Mesendoderm (in vitro differentiated cells): ENCODE data around the gene INTS7.
"Not testable (repeated sequence)": the region's sequence is repeated elsewhere in the genome, so short reads cannot be mapped to it uniquely, and the experiment has no call there.

Experiments used
- DNase-seq: peaks from one replicate; pipeline ENCODE4 v3.0.0; 2013
- H2AK5ac ChIP-seq: 2 replicates; pipeline ENCODE4 v1.6.1; 2013; ENCODE audit warnings: low read length, inconsistent platforms
- H2BK120ac ChIP-seq: 2 replicates; pipeline ENCODE4 v1.6.1; 2013; ENCODE audit warnings: low read depth, mild to moderate bottlenecking, low read length, moderate library complexity, mixed read lengths
- H2BK15ac ChIP-seq: replicated peaks from 2 replicates; pipeline ENCODE4 v1.6.1; 2013; ENCODE audit warnings: low read depth, mild to moderate bottlenecking, moderate library complexity
- H2BK5ac ChIP-seq: 2 replicates; pipeline ENCODE4 v1.6.1; 2013; ENCODE audit warnings: low read length, inconsistent platforms
- H3K18ac ChIP-seq: 2 replicates; pipeline ENCODE4 v1.6.1; 2013; ENCODE audit warnings: mild to moderate bottlenecking, low read length, mixed read lengths
- H3K23ac ChIP-seq: one replicate; pipeline ENCODE4 v1.6.1; 2013; ENCODE audit warnings: low read length
- H3K27ac ChIP-seq: 2 replicates; pipeline ENCODE4 v1.5.1; 2013; ENCODE audit warnings: low read depth, mild to moderate bottlenecking, inconsistent platforms, low read length, moderate library complexity
- H3K27me3 ChIP-seq: 2 replicates; pipeline ENCODE4 v1.6.1; 2013; ENCODE audit warnings: low read length, control low read depth, mild to moderate bottlenecking, inconsistent platforms; ENCODE audit not compliant: insufficient read depth, poor library complexity
- H3K36me3 ChIP-seq: 2 replicates; pipeline ENCODE4 v1.6.1; 2013; ENCODE audit warnings: low read length, inconsistent platforms; ENCODE audit not compliant: control insufficient read depth, insufficient read depth
- H3K4ac ChIP-seq: one replicate; pipeline ENCODE4 v1.6.1; 2013; ENCODE audit warnings: low read depth, mild to moderate bottlenecking, low read length, moderate library complexity
- H3K4me1 ChIP-seq: 2 replicates; pipeline ENCODE4 v1.6.1; 2013; ENCODE audit warnings: low read depth, low read length, inconsistent platforms; ENCODE audit not compliant: control insufficient read depth
- H3K4me2 ChIP-seq: 2 replicates; pipeline ENCODE4 v1.6.1; 2013; ENCODE audit warnings: low read length
- H3K4me3 ChIP-seq: 2 replicates; pipeline ENCODE4 v1.5.1; 2013; ENCODE audit warnings: mild to moderate bottlenecking, low read length
- H3K56ac ChIP-seq: one replicate; pipeline ENCODE4 v1.6.1; 2013; ENCODE audit warnings: low read length
- H3K79me1 ChIP-seq: 2 replicates; pipeline ENCODE4 v1.6.1; 2013; ENCODE audit warnings: low read length, inconsistent platforms
- H3K79me2 ChIP-seq: 2 replicates; pipeline ENCODE4 v1.6.1; 2013; ENCODE audit warnings: mild to moderate bottlenecking, low read length; ENCODE audit not compliant: control insufficient read depth, insufficient read depth
- H3K9ac ChIP-seq: 2 replicates; pipeline ENCODE4 v1.6.1; 2013; ENCODE audit warnings: low read length, inconsistent platforms
- H4K5ac ChIP-seq: one replicate; pipeline ENCODE4 v1.6.1; 2013; ENCODE audit warnings: low read length
- H4K8ac ChIP-seq: one replicate; pipeline ENCODE4 v1.6.1; 2013; ENCODE audit warnings: low read depth, mild to moderate bottlenecking, control low read depth, low read length, moderate library complexity
- WGBS: extraction: QIAGEN DNeasy Blood & Tissue Kit; methylation state at CpG from one replicate; pipeline ENCODE4 v1.1.7; 2013; ENCODE audit warnings: low lambda C conversion rate, missing lambda C conversion rate; ENCODE audit not compliant: insufficient coverage; ENCODE audit errors: extremely low coverage; 5-methylcytosine and 5-hydroxymethylcytosine counted together

INTS7 gene

DNA sequence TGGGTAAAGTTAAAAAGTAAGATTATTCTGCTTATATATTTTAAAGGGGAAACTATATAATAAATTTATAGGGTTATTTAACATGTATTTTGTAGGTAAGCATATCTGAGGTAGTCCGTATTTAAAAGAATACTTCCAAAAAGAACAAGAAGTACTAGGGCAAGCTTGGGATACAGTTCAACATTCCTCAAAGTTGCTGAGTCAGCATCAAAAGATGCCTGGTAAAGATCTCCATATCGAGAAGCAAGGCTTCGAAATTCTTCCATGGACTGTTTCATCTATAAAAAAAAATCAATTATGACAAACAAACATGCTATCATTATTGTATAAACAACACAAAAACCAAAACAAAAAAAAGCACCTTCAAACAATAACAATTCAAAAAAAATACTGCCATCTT, 67.7 kb downstream of the INTS7 start:
- Histone ChIP-seq H2BK120ac (no peak overlapping the region), H3K4ac (no peak overlapping the region), H3K79me2 (no peaks in the 10 kb centered on the region), H3K9ac (no peak overlapping the region), H3K79me1 (no peaks in the 10 kb centered on the region), H3K4me2 (no peak overlapping the region), H4K5ac (no peak overlapping the region), H3K18ac (no peak overlapping the region), H3K27ac (no peak overlapping the region), H3K4me3 (no peak overlapping the region), H2AK5ac (no peak overlapping the region), H3K23ac (no peak overlapping the region), H3K4me1 (no peaks in the 10 kb centered on the region), H2BK15ac (no peak overlapping the region), H4K8ac (no peak overlapping the region), H2BK5ac (no peak overlapping the region), H3K36me3 (no peaks in the 10 kb centered on the region), H3K27me3 (no peaks in the 10 kb centered on the region), H3K56ac (no peak overlapping the region)
- DNase-seq = no peak
- WGBS = 100% methylated on average over 1 of the region's 3 CpGs

- H3K4me3 ChIP-seq = no peak overlapping the region
- H2AK5ac ChIP-seq = no peak overlapping the region
- H3K23ac ChIP-seq = no peak overlapping the region
- no peak overlapping the region for H2BK120ac ChIP-seq
- H3K18ac ChIP-seq = no peak overlapping the region
- H3K36me3 ChIP-seq = no peaks in the 10 kb centered on the region
- H3K79me2 ChIP-seq = no peaks in the 10 kb centered on the region
- DNase-seq = no peak
- H3K9ac ChIP-seq = no peak overlapping the region
- H3K4ac ChIP-seq = no peak overlapping the region
- WGBS = no CpG with 5 or more reads among the region's 8 CpGs
- H3K27me3 ChIP-seq = no peaks in the 10 kb centered on the region
- no peak overlapping the region for H3K27ac ChIP-seq
- H2BK5ac ChIP-seq = no peak overlapping the region
- no peak overlapping the region for H3K4me2 ChIP-seq
- H3K4me1 ChIP-seq = no peaks in the 10 kb centered on the region
- no peak overlapping the region for H4K5ac ChIP-seq
- no peaks in the 10 kb centered on the region for H3K79me1 ChIP-seq
- no peak overlapping the region for H3K56ac ChIP-seq
- no peak overlapping the region for H4K8ac ChIP-seq
- no peak overlapping the region for H2BK15ac ChIP-seq
Measured at GRCh38 chr1:211965108-211965805, 70.1 kb downstream of the INTS7 start.

DNA sequence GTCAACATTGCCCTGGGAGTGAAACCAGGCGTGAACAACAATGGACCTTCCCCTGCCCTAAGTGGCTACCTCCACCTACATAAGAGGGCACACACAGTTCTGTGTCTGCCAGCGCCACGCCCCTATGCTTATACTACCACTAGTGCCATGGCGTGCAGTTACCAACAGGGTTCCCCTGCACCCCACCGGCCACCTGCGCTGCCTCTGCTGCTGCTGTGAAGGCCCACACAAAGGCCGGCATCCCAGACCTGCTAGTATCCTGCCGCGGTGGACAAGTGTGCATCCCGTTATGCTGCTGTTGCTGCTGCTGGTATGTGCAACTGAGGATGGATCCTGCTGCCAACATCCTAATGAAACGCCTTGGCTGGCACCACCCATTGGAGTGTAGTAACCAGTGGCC, 75.7 kb downstream of the INTS7 start:
- H4K5ac ChIP-seq = no peak overlapping the region
- no peak overlapping the region for H3K4me2 ChIP-seq
- no peak overlapping the region for H2BK15ac ChIP-seq
- no peaks in the 10 kb centered on the region for H3K79me1 ChIP-seq
- H3K4ac ChIP-seq = no peak overlapping the region
- DNase-seq = no peak
- no peaks in the 10 kb centered on the region for H3K79me2 ChIP-seq
- H3K36me3 ChIP-seq = no peaks in the 10 kb centered on the region
- WGBS = no CpG with 5 or more reads among the region's 11 CpGs
- H3K4me1 ChIP-seq = no peaks in the 10 kb centered on the region
- H4K8ac ChIP-seq = no peak overlapping the region
- no peaks in the 10 kb centered on the region for H3K27me3 ChIP-seq
- no peak overlapping the region for H2BK5ac ChIP-seq
- no peak overlapping the region for H2BK120ac ChIP-seq
- H3K56ac ChIP-seq = no peak overlapping the region
- H3K4me3 ChIP-seq = no peak overlapping the region
- H2AK5ac ChIP-seq = no peak overlapping the region
- no peak overlapping the region for H3K18ac ChIP-seq
- no peak overlapping the region for H3K27ac ChIP-seq
- no peak overlapping the region for H3K23ac ChIP-seq
- H3K9ac ChIP-seq = no peak overlapping the region

GRCh38 chr1:211959221-211959620, 76.1 kb downstream of the INTS7 start:
- Histone ChIP-seq H3K27me3 (no peaks in the 10 kb centered on the region), H4K8ac (no peak overlapping the region), H3K9ac (no peak overlapping the region), H2BK120ac (no peak overlapping the region), H3K4me1 (no peaks in the 10 kb centered on the region), H3K4me3 (no peak overlapping the region), H2AK5ac (no peak overlapping the region), H3K4me2 (no peak overlapping the region), H3K79me1 (no peaks in the 10 kb centered on the region), H3K18ac (no peak overlapping the region), H3K23ac (no peak overlapping the region), H3K79me2 (no peaks in the 10 kb centered on the region), H3K56ac (no peak overlapping the region), H3K4ac (no peak overlapping the region), H2BK15ac (no peak overlapping the region), H2BK5ac (no peak overlapping the region), H3K36me3 (no peaks in the 10 kb centered on the region), H4K5ac (no peak overlapping the region), H3K27ac (no peak overlapping the region)
- no CpG with 5 or more reads among the region's 8 CpGs for WGBS
- DNase-seq = no peak

- not testable (repeated sequence) for DNase-seq, H4K8ac ChIP-seq, H3K4me2 ChIP-seq, H2AK5ac ChIP-seq, H3K79me2 ChIP-seq, H3K9ac ChIP-seq, H2BK5ac ChIP-seq, H3K27me3 ChIP-seq, H3K56ac ChIP-seq, H3K23ac ChIP-seq, H3K4ac ChIP-seq, H4K5ac ChIP-seq, H3K27ac ChIP-seq, H3K4me1 ChIP-seq, H2BK15ac ChIP-seq, H2BK120ac ChIP-seq, H3K18ac ChIP-seq, H3K79me1 ChIP-seq, H3K36me3 ChIP-seq, H3K4me3 ChIP-seq
- WGBS = no CpG with 5 or more reads among the region's 2 CpGs
Measured at GRCh38 chr1:211954028-211954427, 81.3 kb downstream of the INTS7 start.

- no CpG with 5 or more reads among the region's 4 CpGs for WGBS
- not testable (repeated sequence) for H3K79me2 ChIP-seq, H2BK15ac ChIP-seq, H3K27ac ChIP-seq, H3K18ac ChIP-seq, H3K9ac ChIP-seq, H2BK5ac ChIP-seq, H2AK5ac ChIP-seq, H3K23ac ChIP-seq, H2BK120ac ChIP-seq, H3K27me3 ChIP-seq, H4K8ac ChIP-seq, DNase-seq, H3K56ac ChIP-seq, H3K4me1 ChIP-seq, H3K4me2 ChIP-seq, H3K36me3 ChIP-seq, H3K4me3 ChIP-seq, H4K5ac ChIP-seq, H3K79me1 ChIP-seq, H3K4ac ChIP-seq
Measured at GRCh38 chr1:211953543-211953942, 81.8 kb downstream of the INTS7 start.
